GF-D8 (cell line): ENCODE measurements around the gene GRIFIN.

Source experiments
- DNase-seq: peaks from one replicate; lab custom pipeline; 2025; lab: John Stamatoyannopoulos, UW

The GRIFIN gene

GRCh38 chr7:2498708-2499107, 22.5 kb upstream of the GRIFIN start:
- DNase-seq, result no peak

DNA sequence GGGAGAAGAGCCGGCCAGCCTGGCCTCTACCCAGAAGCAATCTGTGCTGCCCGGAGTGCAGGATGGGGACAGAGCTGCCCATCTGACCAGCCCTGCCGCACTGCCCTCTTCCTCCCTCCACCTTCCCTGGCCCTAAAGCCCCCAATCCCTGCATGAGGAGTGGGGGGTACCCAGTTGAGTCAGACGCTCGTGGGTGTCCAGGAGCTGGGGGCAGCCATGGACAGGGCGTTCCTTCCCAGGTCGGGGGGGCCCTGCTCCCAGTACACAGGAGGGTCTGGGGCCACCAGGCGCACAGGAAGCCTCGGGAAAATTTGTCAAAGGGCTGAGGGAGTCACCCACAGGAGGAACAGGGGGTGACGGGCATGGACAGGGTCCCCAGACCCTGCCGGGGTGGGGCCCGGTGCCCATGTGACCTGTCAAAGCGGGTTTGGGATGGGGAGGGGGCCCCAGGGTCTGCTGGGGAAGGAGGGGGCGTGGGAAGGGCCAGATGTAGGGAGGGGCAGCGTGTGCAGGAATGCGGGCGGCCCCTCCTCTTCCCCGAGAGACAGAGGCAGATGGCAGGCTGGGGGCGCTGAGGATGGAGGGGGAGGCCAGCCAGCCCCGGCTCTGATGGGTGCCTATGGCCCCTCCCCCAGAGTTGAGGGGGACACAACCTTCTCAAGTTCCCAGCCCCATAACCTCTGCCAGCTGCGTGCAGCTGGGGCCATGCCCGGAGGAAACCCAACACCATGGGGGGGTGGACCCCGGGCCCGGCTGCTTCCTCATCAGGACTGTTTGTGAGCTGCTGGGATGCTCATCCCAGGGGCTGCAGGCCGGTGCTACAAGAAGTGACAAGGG, 21.5 kb upstream of the GRIFIN start:
- DNase-seq, result no peak

DNA sequence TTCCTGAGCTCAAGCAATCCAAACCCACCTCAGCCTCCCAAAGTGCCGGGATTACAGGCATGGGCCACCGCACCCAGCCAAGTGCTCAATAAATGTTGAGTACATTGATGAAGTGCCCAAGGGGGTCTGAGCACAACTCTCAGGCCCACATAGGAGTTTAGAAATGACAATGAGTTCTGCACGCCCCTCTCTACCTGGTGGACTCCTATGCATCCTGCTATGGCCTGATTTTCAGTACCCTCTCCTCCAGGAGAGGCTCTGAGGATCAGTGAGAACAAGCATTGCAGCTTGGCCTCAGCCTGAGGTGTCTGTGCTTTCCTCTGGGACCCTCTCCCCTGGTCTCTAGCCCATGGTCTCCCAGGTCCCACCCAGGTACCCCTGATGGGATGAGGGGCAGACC, 20.9 kb upstream of the GRIFIN start:
- DNase-seq, result no peak

- no peak for DNase-seq
These were observed 20.2 kb upstream of the GRIFIN start for GRCh38 chr7:2496375-2496774.

- DNase-seq, result no peak
These were observed 19.5 kb upstream of the GRIFIN start for GRCh38 chr7:2495418-2496299.

GRCh38 chr7:2494191-2495130, 18.3 kb upstream of the GRIFIN start:
- DNase-seq, result no peak

GRCh38 chr7:2493205-2494164, 17.3 kb upstream of the GRIFIN start:
- no peak for DNase-seq

- DNase-seq, result no peak
These were observed 15.8 kb upstream of the GRIFIN start for GRCh38 chr7:2492038-2492437.

- no peak for DNase-seq
These were observed 14.0 kb upstream of the GRIFIN start for GRCh38 chr7:2490181-2490651.

DNA sequence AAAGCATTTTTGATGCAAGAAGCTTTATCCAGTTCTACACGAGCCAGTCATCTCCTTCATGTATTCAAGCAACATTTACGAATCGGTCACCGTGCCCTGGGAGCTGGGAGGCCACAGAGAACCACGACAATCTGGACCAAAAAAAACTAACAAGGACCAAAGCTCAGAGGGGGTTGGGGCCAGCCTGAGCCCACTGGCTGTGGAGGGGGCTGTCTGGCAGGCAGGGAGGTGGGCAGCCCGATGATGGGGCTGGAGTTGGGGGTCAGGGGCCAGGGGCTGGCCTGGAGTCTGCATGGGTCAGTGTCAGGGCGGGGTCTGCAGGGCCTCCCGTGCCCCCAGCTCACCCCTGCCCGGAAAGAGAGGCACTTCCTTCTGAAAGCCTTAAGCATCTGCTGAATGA, 12.5 kb upstream of the GRIFIN start:
- DNase-seq, result no peak

GRCh38 chr7:2488272-2488645, 12.1 kb upstream of the GRIFIN start:
- no peak for DNase-seq

GRCh38 chr7:2487586-2488271, 11.5 kb upstream of the GRIFIN start:
- DNase-seq, result no peak

DNA sequence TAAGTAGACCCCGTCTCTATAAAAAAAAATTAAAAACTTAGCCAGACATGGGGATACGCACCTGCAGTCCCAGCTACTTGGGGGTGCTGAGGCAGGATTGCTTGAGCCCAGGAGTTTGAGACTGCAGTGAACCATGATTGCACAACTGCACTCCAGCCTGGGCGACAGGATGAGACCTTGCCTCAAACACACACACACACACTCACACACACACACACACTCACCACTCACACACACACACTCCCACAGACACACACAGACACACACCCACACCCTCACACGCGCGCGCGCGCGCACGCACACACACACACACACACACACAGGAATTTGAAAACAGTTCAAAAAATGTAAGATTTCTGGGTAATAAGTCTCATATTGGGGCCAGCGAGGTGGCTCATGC, 8.7 kb upstream of the GRIFIN start:
- no peak for DNase-seq

GRCh38 chr7:2483494-2483893, 7.3 kb upstream of the GRIFIN start:
- no peak for DNase-seq

DNA sequence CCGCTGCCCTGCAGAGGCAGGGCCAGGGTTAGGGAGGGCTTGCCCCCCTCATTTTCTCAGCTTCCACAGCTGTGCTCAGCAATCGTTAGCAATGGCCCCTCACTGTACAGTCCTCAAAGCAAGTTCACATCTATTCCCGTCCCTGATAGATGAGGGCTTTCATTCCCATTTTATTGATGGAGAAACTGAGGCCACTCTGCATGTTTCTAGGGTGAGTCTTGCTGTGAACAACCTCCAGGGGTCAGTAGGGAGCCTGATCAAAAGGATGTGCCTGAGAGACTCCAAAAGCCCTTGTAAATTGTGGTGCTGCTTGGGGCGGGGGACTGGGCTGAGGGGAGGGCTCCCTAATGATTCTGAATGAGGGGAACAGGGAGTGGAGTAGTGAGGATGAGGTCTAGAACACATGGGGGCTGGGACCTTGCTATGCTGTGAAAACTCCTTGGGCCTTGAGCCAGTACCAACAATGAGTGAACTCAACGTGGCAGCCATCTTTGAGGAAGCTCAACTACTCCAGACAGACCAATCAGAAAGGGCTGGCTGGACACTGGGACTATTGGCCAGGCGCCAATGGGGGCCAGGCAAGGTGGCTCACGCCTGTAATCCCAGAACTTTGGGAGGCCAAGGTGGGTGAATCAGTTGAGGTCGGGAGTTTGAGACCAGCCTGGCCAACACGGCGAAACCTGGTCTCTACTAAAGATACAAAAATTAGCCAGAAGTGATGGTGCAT, 6.7 kb upstream of the GRIFIN start:
- no peak for DNase-seq

DNA sequence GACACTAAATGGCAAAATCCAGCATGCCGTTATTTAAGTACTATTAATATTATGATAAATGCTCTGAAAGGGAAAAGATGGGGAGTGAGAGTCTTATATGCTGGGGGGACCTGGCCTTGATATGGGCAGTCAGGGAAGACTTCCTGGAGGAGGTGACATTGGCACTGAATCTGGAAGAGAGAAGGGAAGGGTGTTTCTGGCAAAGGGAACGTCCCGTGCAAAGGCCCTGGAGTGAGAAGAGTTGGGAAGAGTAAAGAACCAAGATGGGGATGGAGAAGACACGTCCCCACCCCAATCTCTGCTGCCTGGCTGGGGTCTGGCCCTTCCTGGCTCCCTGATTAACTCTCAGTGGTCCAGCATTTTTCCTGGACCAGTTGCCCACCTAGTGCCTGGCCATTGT, 5.0 kb upstream of the GRIFIN start:
- DNase-seq, result no peak

DNA sequence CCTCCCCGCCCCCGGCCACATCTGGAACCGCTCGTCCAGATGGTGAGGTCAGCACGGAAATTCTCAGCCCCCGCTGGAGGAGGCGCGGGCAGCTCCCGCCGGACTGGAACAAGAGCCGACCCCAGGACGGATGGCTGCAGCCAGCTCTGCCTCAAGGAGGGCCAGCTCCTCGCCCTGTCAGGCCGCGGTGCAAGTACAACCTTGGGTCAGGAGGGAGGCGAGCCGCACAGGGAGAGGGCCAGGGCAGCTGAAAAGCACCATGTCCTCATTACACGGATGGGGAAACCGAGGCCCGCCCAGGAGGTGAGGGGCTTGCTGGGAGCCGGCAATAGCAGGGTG, 3.8 kb upstream of the GRIFIN start:
- DNase-seq, result no peak

DNA sequence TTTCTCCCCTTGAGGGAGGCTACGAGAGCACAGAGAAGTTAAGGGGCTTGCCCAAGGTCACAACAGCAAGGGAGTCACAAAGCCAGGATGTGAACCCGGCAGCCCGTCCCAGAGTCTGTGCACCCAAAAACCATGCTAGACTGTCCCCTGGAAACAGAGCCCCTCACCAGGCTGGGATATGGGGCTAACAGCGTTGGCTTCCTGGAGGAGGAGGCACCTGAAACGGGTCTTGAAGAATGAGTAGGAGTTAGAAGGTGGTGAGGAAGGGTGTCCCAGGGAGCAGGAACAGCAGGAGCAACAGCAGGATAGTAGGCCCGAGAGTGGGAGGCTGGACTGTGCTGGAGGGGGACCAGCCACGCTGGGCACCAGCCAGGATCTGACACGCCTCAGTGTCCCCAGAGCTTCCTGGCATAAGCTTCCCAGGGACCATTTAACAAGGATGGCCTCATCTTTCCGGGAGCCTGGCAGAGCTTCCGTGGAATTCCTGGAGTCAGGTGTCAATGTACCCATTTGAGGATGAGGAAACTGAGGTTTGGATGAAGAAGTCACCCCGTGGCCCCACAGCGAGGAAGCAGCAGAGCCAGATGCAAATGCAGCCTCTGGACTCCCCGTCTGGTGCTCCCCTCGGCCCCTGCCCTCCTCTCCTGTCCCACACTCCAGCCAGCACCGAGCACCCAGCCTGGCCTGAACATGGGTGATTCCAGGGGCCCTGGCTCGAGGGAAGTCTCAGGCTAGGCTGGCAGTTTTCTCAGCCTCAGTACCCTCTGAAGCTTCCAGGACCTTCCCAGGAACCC, 3.3 kb upstream of the GRIFIN start:
- no peak for DNase-seq

DNA sequence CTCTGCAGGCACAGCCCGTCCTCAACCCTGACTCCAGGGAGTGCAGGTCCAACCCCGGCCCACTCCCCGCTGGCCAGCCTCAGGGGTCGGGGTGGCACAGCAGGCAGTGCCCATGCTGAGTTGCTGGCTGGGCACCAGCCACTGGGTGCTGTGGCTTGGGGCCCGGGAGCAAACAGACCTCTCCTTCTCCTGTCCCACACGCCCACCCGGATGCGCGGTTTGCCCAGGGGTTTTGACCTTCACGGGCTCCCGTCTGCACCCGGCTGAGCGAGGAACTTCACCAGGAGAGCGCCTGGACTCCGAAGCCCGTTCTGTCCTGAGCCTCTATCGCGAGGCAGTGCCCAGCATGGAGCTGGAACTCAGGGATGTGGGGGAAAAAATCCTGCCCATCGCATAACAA, 2.6 kb upstream of the GRIFIN start:
- no peak for DNase-seq
